ENCODE results near the gene MED27. TPM values are rescaled to one million over a fixed set of nuclear protein-coding genes. Genes with fewer than 3 reads are reported as not detected.
A peak's percentile ranks its signal among the peaks of the same experiment; 100 is the strongest.

Gene MED27
- total RNA-seq, 1 experiment from 2014 or later = 65.6 TPM

DNA sequence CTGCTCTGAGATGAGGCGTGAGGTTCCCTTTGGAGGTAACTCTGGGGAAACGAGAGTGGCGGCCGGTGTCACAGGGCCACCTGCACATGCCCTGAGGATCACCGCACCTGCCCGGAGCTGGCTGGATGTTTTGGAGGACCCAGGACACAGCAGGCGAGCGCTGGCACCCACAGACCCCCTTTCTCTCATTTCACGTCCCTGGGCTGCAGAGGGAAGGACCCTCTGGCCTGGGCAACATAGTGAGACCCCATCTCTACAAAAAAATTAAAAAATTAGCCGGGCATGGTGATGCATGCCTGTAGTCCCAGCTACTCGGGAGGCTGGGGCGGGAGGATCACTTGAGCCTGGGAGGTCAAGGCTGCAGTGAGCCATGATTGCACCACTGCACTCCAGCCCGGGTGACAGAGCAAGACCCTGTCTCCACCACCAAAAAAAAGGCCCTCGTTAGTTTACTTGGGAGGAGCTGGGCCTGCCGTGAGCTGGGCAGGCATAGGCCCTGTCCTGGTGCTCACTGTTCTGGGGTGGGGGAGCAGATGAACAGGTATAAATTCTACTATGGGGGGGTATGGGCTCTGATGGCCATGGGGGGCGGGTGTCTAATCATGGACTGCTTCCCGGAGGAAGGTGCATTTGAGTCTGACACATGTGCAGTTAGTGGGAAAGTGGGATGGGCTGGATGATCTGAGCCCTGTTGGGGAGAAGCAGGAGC is 242.9 kb downstream of the MED27 start:
- no peak for DNase-seq (ENCODE audit: low read depth)

DNA sequence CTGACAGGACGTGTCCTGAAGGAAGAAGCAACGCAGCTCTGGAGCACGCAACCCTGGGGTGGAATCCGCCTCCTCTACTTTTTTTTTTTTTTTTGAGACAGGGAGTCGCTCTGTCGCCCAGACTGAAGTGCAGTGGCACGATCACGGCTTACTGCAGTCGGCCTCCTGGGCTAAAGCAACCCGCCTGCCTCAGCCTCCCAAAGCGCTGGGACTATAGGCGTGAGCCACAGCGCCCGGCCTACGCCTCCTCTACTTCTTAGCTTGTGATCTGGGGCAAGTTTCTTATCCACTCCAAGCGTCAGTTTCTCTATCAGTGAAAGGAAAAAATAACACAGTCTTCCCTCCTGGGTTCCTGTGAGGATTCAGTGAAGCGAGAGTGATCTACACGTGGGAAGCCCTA is 243.6 kb downstream of the MED27 start:
- no peak for DNase-seq (ENCODE audit: low read depth)

GRCh38 chr9:131835151-131835910 is 244.3 kb downstream of the MED27 start:
- DNase-seq (ENCODE audit: low read depth) = no peak

DNA sequence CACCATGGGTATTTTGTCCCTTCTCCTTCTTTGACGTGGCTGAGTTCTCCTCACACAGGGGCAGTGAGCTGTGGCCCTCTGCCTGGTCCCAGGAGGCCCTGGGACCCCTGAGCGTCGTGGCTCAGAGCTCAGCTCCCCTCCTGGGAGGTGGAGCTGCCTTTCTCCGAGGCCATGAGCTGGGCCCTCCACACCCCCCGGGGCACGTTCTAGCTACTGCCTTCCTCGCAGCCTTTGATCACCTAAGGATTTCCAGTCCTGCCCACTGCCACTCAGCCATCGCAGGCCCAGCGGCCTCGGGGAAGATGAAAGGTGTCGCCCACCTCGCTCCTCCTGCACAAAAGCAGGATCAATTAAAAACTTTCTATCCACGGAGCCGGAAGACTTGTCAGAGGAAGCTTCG is 244.9 kb downstream of the MED27 start:
- DNase-seq (ENCODE audit: low read depth) = no peak

DNA sequence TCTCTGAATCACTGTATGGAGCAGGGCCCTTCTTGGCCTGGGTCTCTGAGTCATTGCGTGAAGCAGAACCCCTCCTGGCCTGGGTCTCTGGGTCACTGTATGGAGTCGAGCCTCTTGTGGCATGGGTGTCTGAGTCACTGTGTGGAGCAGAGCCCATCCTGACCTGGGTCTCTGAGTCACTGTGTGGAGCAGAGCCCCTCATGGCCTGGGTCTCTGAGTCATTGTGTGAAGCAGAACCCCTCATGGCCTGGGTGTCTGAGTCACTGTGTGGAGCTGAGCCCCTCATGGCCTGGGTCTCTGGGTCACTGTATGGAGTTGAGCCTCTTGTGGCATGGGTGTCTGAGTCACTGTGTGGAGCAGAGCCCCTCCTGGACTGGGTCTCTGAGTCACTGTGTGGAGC is 245.8 kb downstream of the MED27 start:
- peak; percentile 60 for DNase-seq (ENCODE audit: low read depth)

GRCh38 chr9:131833083-131833482 is 246.6 kb downstream of the MED27 start:
- no peak for DNase-seq (ENCODE audit: low read depth)

DNA sequence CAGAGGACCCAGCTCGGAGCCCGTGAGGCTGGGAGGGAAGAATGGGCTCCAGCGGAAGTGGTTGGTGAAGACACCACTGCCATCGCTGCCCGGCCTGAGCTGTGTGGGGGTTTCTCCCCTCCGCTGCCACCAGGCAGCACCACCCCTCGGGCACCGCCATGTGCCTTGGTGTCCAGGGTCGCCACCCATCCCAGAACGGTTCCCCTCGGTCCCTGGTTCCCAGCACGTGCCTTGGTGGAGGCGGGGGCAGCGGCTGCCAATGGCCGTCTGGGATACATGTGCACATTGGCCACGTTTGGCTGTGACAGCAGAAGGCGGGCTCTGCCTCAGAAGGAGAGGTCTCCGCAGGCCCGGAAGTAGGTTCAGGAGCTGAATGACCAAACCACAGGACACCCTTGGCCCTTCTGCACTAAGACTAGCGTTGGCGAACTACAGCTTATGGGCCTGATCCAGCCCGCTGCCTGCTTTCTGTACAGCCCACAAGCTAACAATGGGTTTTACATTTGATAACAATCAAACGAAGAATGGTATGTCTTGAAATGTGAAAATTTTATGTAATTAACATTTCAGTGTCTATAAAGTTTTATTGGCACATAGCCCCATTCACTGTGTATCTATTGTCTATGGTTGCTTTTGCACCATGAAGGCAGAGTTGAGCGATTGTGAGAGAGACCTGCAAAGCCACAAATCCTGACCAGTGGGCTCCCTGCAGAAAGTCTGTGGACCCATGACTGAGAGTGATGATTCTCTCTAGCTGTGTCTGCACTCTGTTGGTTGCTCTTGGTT is 248.1 kb downstream of the MED27 start:
- DNase-seq (ENCODE audit: low read depth) = no peak

- no peak for DNase-seq (ENCODE audit: low read depth)
These were observed 251.8 kb downstream of the MED27 start for GRCh38 chr9:131827821-131828369.

DNA sequence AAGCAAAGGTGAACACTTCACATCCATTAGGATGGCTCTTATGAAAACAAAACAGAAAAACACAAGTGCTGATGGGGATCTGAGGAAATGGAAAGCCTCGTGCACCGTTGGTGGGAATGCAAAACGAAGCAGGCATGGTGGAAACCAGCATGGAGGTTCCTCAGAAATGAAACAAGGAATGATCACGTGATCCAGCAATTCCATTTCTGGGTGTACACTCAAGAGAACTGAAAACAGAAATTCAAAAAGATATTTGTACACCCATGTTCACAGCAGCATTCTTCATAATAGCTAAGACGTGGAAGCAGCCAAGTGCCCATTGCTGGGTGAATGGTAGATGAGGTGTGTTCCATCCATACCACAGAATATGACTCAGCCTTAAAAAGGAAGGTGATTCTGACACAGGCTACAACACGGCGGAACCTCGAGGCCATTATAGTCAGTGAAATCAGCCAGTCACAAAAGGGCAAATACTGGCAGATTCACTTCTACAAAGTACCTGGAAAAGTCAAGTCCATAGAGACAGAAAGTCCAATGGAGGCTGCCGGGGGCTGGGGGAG is 252.6 kb downstream of the MED27 start:
- DNase-seq (ENCODE audit: low read depth) = peak; percentile 45

GRCh38 chr9:131826053-131826452 is 253.6 kb downstream of the MED27 start:
- no peak for DNase-seq (ENCODE audit: low read depth)

DNA sequence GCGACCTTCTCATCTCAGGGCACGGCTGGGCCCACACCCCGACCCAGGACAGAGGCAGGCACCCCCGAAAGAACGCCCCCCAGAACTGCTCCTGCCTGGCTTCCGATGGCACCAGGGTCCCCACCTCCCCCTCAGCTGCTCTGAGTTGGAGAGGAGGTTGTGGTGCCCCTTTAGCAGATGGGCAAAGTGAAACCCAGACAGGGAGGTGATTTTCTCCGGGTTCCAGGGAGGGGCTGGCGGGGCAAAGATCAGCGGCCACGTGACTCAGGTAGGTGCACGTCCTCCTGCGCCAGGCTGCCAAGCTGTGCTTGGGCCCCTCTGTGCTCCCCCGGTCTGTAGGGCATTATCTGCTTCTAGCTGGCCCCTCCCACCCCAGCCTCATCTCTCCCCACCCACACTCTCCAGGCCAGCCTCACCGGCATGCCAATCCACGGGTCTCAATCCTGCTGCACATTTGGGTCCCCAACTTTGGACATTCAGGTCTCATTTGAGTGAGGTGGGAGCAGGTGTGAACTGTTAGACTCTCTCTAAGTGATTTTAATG is 254.6 kb downstream of the MED27 start:
- no peak for DNase-seq (ENCODE audit: low read depth)

GRCh38 chr9:131824155-131824594 is 255.5 kb downstream of the MED27 start:
- no peak for DNase-seq (ENCODE audit: low read depth)

DNA sequence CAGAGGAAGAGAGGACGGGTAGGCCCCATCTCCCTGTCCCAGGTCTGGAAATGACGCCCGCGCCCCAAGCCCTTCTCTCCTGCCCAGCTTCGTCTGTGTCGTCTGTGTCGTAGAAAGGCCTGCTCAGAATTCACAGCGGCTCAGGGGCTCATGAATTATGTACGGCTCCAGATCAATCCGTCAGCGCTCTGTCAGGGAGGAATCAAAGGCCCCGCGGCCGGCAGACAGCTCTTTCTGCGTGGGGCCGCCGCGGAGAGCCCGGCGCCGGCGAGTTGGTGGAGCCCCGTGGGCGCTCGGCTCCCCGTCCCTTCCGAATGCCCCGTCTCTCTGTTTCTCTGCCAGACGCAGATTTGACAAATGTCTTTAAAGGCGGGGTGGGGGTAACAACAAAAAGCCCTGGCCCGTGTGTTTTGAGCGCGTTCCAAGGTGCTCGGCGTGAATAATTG is 255.9 kb downstream of the MED27 start:
- DNase-seq (ENCODE audit: low read depth) = no peak

- DNase-seq (ENCODE audit: low read depth) = no peak
These were observed 261.6 kb downstream of the MED27 start for GRCh38 chr9:131818089-131818488.

DNA sequence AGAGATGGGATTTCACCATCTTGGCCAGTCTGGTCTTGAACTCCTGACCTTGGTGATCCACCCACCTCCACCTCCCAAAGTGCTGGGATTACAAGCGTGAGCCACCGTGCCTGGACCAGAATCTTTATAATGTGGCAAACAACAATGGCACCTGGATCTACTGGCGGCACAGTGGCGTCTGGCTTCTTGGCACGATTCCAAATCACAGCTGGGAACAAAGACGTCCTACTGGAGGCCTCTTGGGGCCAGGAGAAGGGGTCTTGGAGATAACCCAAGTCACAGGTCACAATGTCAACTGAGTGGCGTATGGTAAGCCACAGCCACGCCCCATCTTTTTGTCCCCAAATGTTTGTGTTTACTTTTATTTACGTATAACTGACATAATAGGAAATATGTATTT is 262.0 kb downstream of the MED27 start:
- no peak for DNase-seq (ENCODE audit: low read depth)

GRCh38 chr9:131817073-131817472 is 262.6 kb downstream of the MED27 start:
- DNase-seq (ENCODE audit: low read depth) = no peak

- peak; percentile 60 for DNase-seq (ENCODE audit: low read depth)
These were observed 263.4 kb downstream of the MED27 start for GRCh38 chr9:131815970-131816873.

DNA sequence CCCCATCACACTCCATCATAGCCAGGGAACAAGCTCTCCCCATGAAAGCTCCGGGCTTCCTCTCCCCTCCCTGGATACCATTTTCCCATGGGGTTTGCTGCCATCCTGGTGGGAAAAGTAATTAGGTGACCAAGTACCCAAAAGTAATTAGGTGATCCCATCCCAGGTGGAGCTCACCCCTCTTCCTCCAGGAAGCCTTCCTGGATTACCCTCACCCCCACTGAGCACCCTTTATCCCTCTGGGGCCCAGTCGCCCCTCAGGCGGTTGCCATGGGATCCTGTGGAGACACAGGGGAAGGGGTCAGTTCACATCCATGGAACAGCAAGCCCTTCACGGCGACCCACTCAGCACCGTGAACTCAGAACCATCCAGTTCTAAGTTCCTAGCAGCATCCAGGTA is 265.0 kb downstream of the MED27 start:
- DNase-seq (ENCODE audit: low read depth) = no peak

GRCh38 chr9:131813116-131813515 is 266.6 kb downstream of the MED27 start:
- DNase-seq (ENCODE audit: low read depth) = peak; percentile 85

- DNase-seq (ENCODE audit: low read depth) = no peak
These were observed 267.4 kb downstream of the MED27 start for GRCh38 chr9:131812116-131812790.
